NCI-H2107 treated with DMSO at 0.1 percent for 48 hours (cell line): Measurements from ENCODE around the gene NPTX2.

ENCODE experiments used
- DNase-seq: peaks from one replicate; lab custom pipeline; 2025; ENCODE audit not compliant: unreplicated experiment; lab: John Stamatoyannopoulos, UW

The NPTX2 gene

DNA sequence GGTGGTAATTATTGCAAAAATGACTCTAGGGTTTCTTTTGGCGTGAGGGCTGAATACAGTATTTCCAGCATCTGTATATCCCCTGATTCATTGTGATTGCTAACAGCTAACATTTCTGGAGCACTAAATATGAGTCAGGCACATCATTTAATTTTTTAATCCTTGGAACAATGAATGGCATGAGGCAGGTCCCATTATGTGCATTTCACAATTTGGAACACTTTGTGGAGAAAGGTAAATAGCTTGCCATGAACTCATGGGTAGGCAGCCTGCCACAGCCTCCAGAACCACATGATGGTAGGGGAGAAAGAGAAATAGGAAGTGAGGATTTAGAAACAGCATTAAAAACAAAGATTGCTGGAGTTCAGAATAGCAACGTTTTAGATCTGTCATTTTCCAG is 1.7 kb downstream of the NPTX2 start:
- DNase-seq = peak; percentile 18

DNA sequence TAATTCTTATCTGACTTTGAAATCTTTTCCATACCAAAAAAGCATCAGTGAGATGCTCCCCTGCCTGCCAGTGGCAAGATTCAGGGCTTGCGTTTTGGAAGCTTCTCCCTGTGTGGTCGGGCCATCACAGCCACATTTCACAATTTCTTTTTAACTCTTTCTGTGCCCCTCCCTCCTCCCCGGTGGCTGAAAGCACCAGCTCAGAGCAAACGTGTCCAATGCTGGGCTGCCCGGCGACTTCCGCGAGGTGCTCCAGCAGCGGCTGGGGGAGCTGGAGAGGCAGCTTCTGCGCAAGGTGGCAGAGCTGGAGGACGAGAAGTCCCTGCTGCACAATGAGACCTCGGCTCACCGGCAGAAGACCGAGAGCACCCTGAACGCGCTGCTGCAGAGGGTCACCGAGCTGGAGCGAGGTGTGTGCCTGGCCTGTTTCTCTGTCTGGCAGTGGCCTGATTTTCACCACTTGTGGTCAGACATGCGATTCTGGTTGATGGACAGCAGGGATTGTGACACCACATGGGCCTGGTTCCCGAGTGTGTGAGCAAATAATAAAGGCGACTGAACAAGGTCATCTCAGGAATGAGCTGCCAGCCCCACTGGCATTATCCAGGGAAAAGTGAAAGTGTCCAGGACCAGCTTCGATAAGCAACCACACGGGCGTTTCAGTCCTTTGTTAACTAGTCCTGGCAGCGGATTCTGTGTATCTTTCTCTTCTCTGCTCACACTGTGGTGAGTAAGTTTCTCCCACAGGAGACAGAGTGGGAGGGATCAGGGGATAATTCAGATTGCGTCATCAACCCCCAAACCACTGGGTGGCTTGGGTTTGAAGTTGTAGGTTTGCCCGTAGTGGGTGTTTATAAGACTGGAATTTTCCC is 2.6 kb downstream of the NPTX2 start:
- peak; percentile 39 for DNase-seq

DNA sequence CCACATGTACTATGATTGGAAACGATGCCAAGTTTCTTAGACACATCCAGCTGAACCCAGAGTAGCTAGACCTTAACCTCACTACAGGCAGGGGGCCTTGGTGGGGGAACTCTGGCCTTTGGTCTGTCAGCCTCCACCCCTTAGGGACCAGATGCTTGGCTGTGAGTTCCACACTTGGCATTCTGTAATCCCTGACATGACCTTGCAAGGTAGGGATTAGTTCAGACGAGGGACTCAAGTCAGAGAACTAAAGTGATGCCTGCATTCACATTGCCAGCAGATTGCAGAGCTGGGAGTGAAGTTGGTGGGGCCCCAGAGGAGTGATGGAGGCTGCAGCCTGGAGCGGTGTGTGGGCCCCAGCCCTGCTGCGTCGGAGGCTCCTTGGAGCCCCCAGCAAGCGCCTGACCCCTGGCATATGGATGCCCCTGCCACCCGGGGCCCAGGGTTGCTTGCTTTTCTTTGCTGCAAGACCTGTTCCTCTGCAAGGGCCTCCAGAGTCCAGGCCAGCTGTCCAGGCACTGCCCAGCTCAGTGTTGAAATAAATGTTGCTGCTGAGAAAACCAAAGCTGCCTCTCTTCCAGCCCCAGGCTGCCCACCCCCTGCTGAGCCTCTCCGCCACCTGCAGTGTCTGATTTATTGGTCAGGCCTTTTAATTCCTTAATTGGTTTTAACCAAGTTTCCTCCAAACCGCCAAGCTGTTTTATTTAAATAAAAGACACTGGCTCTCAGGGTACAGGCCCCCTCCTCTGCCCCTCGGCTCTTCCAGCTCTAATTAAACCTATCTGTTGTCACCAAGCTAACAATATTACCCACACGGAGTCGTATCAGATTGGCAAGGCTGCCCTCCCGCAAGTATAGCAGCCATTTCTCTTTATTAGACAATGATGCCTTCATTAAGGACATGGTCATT is 4.7 kb downstream of the NPTX2 start:
- DNase-seq = no peak

DNA sequence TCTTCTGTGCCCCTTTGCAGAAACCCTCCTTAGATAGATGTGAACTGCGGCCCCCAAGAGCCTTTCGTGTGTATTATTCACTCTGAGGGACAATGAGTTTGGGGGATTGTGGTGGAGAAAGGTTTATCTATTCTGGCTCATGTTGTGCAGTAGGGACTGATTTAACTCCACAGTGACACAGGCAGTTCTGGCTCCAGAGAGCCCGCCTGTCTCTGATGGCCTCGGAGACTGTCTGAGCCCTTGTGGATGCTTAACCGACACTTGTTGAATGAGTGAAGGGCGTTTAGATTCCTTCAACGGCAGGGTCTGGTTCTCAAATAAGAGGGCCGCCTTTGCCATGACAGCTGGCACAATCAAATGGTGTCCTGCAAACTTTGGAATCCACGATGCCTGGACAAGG is 5.8 kb downstream of the NPTX2 start:
- DNase-seq = no peak

DNA sequence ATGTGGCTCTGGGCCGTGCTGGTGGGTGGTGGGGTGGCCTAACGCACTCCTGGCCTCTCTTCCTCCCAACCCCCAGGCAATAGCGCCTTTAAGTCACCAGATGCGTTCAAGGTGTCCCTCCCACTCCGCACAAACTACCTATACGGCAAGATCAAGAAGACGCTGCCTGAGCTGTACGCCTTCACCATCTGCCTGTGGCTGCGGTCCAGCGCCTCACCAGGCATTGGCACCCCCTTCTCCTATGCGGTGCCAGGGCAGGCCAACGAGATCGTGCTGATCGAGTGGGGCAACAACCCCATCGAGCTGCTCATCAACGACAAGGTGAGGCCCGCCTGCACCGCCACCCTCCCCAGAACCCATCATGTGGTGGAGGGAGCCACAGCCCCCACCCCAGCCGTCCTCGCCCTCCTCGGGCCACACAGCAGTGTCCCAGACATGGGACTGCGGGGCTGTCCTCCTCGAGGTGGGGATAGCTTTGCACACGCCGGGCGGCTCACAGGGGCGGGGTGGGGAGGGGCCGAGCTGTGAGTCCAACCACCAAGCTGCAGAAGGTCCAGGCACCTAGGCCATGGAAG is 7.8 kb downstream of the NPTX2 start:
- no peak for DNase-seq

DNA sequence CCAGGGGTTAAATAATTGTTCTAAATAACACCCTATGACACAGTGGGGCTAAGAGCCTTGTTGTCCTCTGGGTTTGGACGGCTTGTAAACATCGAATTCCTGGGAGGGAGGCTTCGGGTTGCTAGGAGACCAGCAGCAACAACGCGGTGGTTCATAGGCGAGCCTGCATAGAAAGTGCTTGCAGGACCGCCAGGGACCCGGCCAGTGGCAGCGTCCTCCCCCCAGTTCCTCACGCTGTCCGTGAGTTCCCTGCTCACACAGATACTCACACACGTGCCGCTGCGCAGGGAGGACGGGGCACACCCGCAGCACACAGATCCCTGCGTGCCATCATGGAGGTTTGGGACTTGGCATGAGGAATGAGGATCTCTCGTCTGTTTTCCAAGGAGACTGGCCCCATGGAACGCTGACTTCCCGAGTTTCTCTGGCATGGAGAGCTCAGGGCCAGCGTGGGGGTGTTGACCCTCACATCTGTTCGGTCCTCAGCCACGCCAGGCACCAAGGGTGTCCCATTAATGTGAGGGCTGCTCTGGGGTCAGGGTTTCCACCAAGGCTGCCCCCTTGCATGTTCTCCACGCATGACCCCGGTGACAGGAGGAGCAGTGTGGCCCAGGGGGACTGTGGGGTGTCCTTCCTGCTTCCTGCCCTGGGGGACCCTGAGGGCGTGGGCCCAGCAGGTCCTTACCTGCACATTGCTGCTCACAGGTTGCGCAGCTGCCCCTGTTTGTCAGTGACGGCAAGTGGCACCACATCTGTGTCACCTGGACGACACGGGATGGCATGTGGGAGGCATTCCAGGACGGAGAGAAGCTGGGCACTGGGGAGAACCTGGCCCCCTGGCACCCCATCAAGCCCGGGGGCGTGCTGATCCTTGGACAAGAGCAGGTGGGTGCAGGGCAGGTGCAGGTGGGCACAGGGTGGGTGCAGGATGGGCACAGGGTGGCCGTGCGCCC is 9.7 kb downstream of the NPTX2 start:
- no peak for DNase-seq

DNA sequence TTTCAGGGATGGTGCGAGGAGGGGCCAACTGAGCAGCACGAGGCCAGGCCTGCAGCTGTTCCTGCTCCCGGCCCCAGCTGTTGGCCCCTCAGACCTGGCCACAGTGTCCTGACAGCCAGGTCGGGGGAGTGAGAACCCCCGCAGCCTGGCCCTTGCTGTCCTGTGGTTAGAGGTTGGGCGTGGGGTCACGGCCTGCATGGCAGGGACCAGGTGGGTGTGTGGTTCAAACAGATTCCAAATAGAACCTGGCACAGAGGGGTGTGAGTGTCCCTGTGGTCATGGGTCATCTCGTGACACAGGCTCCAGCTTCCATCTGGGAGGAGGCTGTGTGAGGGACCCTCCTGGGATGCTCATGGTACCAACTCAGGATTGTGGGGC is 10.3 kb downstream of the NPTX2 start:
- DNase-seq = no peak

DNA sequence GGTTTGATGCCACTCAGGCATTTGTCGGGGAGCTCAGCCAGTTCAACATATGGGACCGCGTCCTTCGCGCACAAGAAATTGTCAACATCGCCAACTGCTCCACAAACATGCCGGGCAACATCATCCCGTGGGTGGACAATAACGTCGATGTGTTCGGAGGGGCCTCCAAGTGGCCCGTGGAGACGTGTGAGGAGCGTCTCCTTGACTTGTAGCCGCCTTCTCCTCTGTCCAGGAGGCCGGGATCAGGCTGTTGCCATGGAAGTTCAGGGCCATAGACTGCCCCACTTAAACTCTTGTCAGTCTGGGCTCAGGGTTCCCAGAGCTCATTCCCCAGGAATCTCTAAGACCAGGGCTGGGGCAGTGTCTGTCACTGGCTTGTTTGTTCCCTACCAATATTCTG is 11.3 kb downstream of the NPTX2 start:
- DNase-seq = no peak

DNA sequence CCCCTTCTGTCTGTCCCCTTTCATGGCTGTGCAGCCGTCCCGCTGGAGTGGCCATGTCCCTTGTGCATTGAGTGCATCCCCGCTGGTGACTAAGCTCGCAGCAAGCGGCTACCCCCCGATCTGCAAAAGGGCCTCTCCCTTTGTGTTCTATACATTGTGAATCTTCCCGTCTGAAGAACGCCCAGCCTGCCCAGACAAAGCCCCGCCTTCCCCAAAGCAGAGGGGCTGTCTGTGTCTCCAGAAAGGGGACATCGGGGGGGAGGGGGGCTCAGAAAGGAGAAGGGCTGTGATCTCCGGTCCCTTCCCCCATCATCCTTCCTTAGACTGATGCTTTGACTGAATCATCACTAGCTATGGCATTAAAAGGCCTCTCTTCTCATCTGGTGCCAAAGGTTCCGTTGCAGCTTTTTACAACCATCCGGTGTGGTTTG is 11.9 kb downstream of the NPTX2 start:
- DNase-seq = no peak

DNA sequence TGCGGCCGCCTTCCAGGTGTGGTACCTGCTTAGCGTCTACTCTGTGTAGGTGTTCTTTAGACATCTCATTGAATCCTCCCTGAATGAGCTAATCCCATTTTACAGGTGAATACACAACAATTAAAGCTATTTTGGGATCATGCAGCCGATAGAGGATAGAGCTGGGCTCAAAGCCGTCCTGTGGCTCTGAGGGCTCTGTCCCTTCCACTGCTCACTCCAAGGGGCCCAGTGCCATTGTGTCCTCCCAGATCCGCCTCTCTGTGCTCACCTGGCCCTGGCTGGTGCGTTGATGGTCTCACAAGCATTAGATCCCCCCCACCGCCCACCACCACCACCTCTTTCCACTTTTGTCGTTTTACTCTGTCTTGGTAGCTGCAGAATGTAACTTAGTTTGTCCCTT is 13.1 kb downstream of the NPTX2 start:
- DNase-seq = no peak

DNA sequence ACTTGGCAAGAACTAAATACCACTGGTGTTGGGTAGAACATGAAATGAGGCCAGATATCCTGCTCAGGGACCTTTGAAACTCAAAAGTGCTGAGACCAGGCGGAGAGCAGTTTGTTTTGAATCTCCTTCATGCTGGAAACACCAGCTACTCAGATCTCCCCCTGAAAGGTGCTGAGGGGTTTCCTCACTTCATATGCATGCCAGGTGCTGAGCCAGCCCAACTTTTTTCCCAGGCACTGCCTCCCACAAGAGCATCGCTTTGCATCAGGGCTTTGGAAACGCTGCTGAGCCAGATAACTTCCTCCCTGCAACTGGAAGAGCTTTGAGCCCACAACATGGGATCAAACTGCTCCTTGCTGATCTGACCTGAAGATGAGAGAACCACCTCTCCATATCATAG is 13.7 kb downstream of the NPTX2 start:
- no peak for DNase-seq

DNA sequence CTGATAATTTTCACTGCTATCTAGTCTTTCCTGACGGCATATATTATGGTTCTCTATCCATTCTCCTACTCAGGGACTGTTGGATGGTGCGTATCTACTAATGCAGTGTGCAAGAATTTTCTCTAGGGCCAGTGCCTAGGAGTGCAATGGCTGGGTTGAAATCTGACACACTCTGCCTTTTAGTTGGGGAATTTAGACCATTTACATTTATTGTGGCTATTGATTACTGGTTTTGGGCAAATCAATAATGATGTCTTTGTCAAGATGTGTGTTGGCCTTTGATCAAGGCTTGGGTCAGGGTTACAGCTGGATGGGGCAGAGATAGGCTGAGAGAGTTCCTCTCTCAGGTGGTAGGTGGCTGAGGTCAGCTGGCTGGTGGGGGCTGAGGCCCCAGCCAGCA is 21.8 kb downstream of the NPTX2 start:
- DNase-seq = no peak

DNA sequence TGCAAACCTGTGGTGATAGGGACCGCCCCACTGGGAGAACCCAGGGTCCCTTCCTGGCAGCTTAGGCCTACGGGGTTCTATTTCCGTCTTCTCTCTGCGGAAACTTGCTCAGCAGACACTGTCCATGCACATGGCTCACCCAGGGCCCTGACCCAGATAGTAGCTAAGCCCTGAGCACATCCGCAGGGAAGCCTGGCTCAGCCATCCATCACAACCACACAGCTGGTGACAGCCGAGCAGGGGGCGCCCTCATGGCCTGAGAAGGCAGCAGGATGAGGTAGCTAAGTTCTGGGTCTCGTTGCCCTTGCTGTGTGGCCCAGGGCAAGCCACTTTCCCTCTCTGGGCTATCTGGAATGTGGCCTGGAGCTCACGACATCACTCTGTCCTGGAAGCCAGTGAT is 23.3 kb downstream of the NPTX2 start:
- DNase-seq = no peak

DNA sequence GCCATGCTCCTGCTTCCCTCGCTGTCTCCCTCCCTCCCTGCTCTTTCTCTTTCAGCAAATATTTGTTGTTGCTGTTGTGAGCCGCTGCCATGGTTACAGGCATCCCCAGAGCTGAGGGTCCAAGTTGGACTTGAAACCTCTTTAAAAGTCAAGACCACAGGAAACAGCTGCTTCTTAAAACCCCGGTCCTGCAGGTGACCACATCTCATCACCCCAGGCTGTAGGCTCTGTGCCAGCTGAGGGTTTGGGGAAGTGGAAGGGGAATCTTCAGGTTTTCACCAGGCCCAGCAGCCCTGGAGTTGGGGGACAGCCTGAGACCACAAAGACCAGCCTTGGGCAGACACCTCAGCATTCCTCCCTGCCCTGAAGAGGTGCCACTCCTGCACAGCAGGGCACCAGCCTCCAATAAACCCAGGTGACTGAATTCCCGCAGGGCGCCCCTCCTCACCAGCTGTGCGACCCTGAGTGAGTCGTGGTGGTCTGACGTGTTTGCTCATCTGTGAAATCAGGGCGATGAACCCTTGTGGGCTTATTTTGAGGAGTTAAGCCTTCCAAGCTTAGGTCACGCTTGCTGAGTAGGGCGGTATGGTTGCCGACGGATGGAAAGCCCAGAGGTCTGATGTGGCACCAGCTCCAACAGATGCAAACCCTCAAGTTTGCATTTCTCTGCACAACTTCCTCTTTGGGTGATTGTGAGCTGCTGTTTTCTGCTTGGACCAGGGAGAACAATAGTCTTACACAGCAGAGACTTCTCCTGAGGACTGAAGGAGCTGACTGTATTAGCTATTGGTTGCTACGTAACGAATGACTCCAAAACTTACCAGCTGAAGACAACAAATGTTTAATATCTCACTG is 24.8 kb downstream of the NPTX2 start:
- no peak for DNase-seq

DNA sequence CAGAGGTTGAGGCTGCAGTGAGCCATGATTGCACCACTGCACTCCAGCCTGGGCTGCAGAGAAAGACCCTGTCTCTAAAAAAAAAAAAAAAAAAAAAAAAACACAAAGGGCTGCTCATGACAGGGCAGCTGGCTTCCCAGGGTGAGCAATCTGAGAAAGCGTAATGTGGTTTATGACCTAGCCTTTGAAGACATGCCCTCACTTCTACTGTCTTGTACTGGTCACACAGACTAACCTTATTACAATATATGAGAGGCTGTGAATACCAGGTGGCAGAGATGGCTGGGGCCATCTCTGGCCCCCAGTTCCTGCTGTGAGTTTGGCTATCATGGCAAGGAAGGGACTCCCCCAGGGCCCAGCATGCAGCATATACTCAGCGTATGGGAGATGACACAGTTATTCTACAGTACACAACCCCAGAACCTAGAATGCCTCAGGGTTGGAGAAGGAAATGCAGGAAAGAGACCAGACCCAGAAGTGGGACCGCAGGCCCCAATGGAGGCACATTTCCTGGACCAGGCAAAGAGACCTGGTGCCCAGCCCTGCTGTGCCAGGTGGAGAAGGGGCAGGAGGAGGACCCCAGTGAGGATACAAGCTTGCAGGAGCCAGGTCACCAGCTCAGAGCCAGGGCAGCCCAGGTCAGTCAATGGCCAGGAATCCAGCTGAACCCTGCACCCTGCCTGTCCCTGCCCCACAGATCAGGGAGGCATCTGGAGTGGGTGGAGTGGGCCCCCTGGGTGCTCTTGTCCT is 26.3 kb downstream of the NPTX2 start:
- no peak for DNase-seq

DNA sequence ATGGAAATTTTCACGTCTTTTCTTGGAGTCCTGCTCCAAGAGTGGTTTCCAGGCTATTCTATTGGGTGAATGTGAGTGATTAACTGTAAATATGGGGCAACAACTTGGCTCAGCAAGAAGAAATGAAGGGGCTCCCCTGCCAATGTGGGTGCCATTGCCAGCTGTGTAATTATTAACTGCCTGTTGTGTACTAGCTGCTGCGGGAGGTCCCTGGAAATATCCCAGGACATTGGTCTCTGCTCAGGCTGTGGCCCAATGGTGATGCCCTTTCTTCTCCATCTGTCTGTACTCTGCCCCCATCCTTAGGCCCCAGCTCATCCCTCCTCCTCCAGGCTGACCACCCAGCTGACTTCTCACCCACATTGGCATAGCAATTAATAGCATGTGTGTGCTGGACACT is 29.4 kb downstream of the NPTX2 start:
- no peak for DNase-seq

DNA sequence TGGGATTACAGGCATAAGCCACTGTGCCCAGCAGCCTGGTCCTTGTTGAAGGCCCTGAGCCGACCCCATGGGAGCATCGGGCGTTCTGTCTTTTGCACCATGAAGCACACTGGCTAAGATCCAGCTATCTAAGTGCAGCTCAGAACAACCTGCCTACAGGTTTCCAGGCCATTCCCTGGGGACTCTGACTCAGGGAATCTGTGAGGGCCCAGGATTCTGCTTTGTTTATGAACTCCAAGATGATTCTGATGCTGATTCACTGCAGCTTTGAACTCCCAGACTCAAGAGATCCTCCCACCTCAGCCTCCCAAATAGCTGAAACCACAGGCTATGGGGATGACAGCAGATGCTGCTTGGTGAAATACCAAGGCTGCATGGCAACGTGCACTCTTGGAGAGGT is 30.2 kb downstream of the NPTX2 start:
- DNase-seq = no peak

DNA sequence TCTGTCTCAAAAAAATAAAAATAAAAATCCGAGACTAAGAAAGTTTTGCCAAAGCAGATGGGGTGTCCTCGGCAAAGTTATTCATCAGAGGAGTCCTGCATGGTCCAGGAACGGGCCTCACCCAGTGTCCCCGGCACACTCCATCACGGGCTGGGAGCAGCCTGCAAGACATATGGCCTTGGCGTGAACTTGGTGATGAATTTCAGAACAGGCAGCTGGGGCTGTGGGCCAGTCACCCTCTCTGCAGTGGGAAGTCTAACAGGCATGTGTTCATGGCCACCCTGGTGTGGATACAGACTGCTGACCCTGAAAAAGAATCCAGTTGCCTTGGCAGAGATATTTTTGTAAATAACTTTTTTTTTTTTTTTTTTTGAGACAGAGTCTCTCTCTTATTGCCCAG is 34.7 kb downstream of the NPTX2 start:
- no peak for DNase-seq
